GM18861 (cell line): ENCODE results near the gene TAF1B.

ENCODE experiments used
- ATAC-seq: cut with Tn5 transposase; IDR thresholded peaks from one replicate; pipeline ENCODE4 v1.9.1; 2021; ENCODE audit not compliant: unreplicated experiment

Gene TAF1B

GRCh38 chr2:9937968-9938367 is 94.7 kb downstream of the TAF1B start:
- no peak for ATAC-seq

GRCh38 chr2:9939587-9940485 is 96.6 kb downstream of the TAF1B start:
- no peak for ATAC-seq

- ATAC-seq: no peak
These were observed 98.1 kb downstream of the TAF1B start for GRCh38 chr2:9941196-9941995.

GRCh38 chr2:9941996-9942390 is 98.7 kb downstream of the TAF1B start:
- no peak for ATAC-seq

GRCh38 chr2:9944330-9944758 is 101.1 kb downstream of the TAF1B start:
- no peak for ATAC-seq

- ATAC-seq: no peak
These were observed 102.3 kb downstream of the TAF1B start for GRCh38 chr2:9945596-9945995.

- ATAC-seq: no peak
These were observed 102.8 kb downstream of the TAF1B start for GRCh38 chr2:9946076-9946475.

GRCh38 chr2:9946818-9947217 is 103.5 kb downstream of the TAF1B start:
- ATAC-seq: no peak

- ATAC-seq: no peak
These were observed 105.4 kb downstream of the TAF1B start for GRCh38 chr2:9948721-9949120.

GRCh38 chr2:9949239-9949991 is 106.1 kb downstream of the TAF1B start:
- ATAC-seq: no peak

GRCh38 chr2:9949992-9950520 is 106.8 kb downstream of the TAF1B start:
- no peak for ATAC-seq

- ATAC-seq: no peak
These were observed 107.4 kb downstream of the TAF1B start for GRCh38 chr2:9950521-9951271.

GRCh38 chr2:9951272-9951521 is 107.9 kb downstream of the TAF1B start:
- no peak for ATAC-seq

GRCh38 chr2:9951522-9952285 is 108.4 kb downstream of the TAF1B start, which contains the start of gene GRHL1:
Gene GRHL1 (plus strand): TSS chr2:9951693. CDS start chr2:9951834, 141 bp downstream.
- peak; percentile 94 for ATAC-seq

GRCh38 chr2:9952286-9952737 is 109.0 kb downstream of the TAF1B start:
- ATAC-seq: no peak

GRCh38 chr2:9952856-9953503 is 109.7 kb downstream of the TAF1B start:
- ATAC-seq: no peak

- ATAC-seq: no peak
These were observed 110.9 kb downstream of the TAF1B start for GRCh38 chr2:9954136-9954535.

- no peak for ATAC-seq
These were observed 114.8 kb downstream of the TAF1B start for GRCh38 chr2:9958057-9958456.

GRCh38 chr2:9959262-9959661 is 116.0 kb downstream of the TAF1B start:
- ATAC-seq: no peak
